BE2C (cell line): ENCODE data around the gene CNTNAP5.

Source experiments
- DNase-seq: peaks from one replicate; pipeline ENCODE4 v3.0.0-alpha.2; 2020
- H3K27me3 ChIP-seq: fragments of 250-450 bp; sonication (Bioruptor Pico); 2 replicates; pipeline ENCODE4 v1.5.1; 2020; ENCODE audit warnings: mild to moderate bottlenecking
- H3K36me3 ChIP-seq: fragments of 250-450 bp; sonication (Bioruptor Pico); 2 replicates; pipeline ENCODE4 v1.5.1; 2020; ENCODE audit warnings: mild to moderate bottlenecking
- H3K4me1 ChIP-seq: fragments of 250-450 bp; sonication (Bioruptor Pico); 2 replicates; pipeline ENCODE4 v1.5.1; 2020
- H3K4me3 ChIP-seq: 2 replicates; pipeline ENCODE4 v1.5.1; 2011; ENCODE audit warnings: low read depth, low read length
- H3K9me3 ChIP-seq: fragments of 250-450 bp; sonication (Bioruptor Pico); 2 replicates; pipeline ENCODE4 v1.5.1; 2020
- CTCF ChIP-seq: IDR thresholded peaks from 2 replicates; pipeline ENCODE4 v1.5.1; 2012; ENCODE audit warnings: mild to moderate bottlenecking, low read depth, low read length

CNTNAP5 gene

GRCh38 chr2:124586210-124586609 is 561.1 kb downstream of the CNTNAP5 start:
- Histone ChIP-seq H3K4me1 (no peaks in the 10 kb centered on the region), H3K9me3 (no peaks in the 10 kb centered on the region), H3K36me3 (no peaks in the 10 kb centered on the region), H3K4me3 (no peak overlapping the region), H3K27me3 (no peaks in the 10 kb centered on the region)
- no peak for DNase-seq
- TF ChIP-seq CTCF = no peak

- Histone ChIP-seq H3K4me3 (no peak overlapping the region), H3K9me3 (no peaks in the 10 kb centered on the region), H3K4me1 (no peaks in the 10 kb centered on the region), H3K36me3 (no peaks in the 10 kb centered on the region), H3K27me3 (no peaks in the 10 kb centered on the region)
- no peak for DNase-seq
- TF ChIP-seq CTCF = no peak
Observed at GRCh38 chr2:124586835-124587234, 561.7 kb downstream of the CNTNAP5 start.

- TF ChIP-seq CTCF = no peak
- H3K4me1 ChIP-seq = no peaks in the 10 kb centered on the region
- no peak overlapping the region for H3K4me3 ChIP-seq
- H3K9me3 ChIP-seq = no peaks in the 10 kb centered on the region
- no peak for DNase-seq
- no peaks in the 10 kb centered on the region for H3K27me3 ChIP-seq
- no peaks in the 10 kb centered on the region for H3K36me3 ChIP-seq
Observed at GRCh38 chr2:124589971-124590370, 564.9 kb downstream of the CNTNAP5 start.

- TF ChIP-seq CTCF = no peak
- H3K27me3 ChIP-seq = no peaks in the 10 kb centered on the region
- no peaks in the 10 kb centered on the region for H3K36me3 ChIP-seq
- H3K4me1 ChIP-seq = no peaks in the 10 kb centered on the region
- no peaks in the 10 kb centered on the region for H3K9me3 ChIP-seq
- no peak for DNase-seq
- H3K4me3 ChIP-seq = no peak overlapping the region
Observed at GRCh38 chr2:124602759-124603158, 577.7 kb downstream of the CNTNAP5 start.

- no peaks in the 10 kb centered on the region for H3K4me1 ChIP-seq
- H3K27me3 ChIP-seq = no peaks in the 10 kb centered on the region
- no peak for TF ChIP-seq CTCF
- no peaks in the 10 kb centered on the region for H3K36me3 ChIP-seq
- no peaks in the 10 kb centered on the region for H3K9me3 ChIP-seq
- DNase-seq = no peak
- H3K4me3 ChIP-seq = no peak overlapping the region
Observed at GRCh38 chr2:124604940-124605339, 579.9 kb downstream of the CNTNAP5 start.

GRCh38 chr2:124607679-124608078 is 582.6 kb downstream of the CNTNAP5 start:
- no peaks in the 10 kb centered on the region for H3K9me3 ChIP-seq
- H3K36me3 ChIP-seq = no peaks in the 10 kb centered on the region
- no peak for DNase-seq
- H3K4me3 ChIP-seq = no peak overlapping the region
- H3K4me1 ChIP-seq = no peaks in the 10 kb centered on the region
- no peaks in the 10 kb centered on the region for H3K27me3 ChIP-seq
- TF ChIP-seq CTCF = no peak
